Gastrocnemius medialis (tissue), 4 donors: ENCODE measurements around the gene STAC2.

ENCODE experiments used
- POLR2A ChIP-seq, 2 donors: fragments of 450-650 bp; IDR thresholded peaks; one replicate each; pipeline ENCODE4 v1.6.1; 2017; ENCODE audit warnings: antibody characterized with exemption in 2 of 2, mild to moderate bottlenecking in 2 of 2, moderate library complexity in 2 of 2
- TF ChIP-seq, protein P1 (sequence below), 5 experiments: fragments of 450-650 bp in 3 of 5; fragments of 200-600 bp in 2 of 5; sonication (generic) in 2 of 5; IDR thresholded peaks in 4 of 5; conservative IDR thresholded peaks in 1 of 5; 1 replicate in 4 of 5; 2 replicates in 1 of 5; pipeline ENCODE4 v1.5.1; 2016 to 2019; ENCODE audit warnings: antibody characterized with exemption in 5 of 5, mild to moderate bottlenecking in 3 of 5, moderate library complexity in 3 of 5

DNA sequence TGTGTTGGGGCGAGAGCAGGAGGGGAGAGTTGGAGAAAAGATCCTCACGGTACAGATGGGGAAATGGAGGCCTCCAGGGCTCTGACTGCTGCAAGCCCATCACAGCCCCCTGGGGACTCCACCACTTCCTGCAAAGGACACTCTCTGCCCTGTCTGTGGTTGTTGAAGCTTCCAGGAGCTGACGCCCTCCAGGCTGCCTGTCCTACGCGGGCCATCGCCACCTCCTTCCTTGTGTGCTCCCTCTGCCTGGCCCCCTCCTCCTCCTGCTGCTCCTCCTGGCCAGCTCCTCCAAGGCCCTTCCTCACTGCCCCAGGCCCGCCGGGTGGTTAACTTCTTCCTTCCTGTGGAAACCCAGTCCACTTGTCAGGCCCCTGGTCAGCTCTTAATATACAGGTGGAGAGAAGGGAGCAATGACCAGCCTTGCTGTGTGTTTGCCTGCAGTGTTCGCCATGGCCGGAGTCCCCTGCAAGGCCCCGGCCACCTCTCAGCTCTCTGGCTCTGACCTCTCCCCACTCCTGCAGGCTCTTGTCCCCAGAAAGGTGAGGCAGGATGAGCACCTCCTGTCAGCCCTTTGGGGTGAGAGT, 18.4 kb upstream of the STAC2 start:
- TF ChIP-seq, protein P1, sequence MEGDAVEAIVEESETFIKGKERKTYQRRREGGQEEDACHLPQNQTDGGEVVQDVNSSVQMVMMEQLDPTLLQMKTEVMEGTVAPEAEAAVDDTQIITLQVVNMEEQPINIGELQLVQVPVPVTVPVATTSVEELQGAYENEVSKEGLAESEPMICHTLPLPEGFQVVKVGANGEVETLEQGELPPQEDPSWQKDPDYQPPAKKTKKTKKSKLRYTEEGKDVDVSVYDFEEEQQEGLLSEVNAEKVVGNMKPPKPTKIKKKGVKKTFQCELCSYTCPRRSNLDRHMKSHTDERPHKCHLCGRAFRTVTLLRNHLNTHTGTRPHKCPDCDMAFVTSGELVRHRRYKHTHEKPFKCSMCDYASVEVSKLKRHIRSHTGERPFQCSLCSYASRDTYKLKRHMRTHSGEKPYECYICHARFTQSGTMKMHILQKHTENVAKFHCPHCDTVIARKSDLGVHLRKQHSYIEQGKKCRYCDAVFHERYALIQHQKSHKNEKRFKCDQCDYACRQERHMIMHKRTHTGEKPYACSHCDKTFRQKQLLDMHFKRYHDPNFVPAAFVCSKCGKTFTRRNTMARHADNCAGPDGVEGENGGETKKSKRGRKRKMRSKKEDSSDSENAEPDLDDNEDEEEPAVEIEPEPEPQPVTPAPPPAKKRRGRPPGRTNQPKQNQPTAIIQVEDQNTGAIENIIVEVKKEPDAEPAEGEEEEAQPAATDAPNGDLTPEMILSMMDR (IDR thresholded peaks at IDR 0.05 in 4 of 5, conservative IDR thresholded peaks at IDR 0.05 in 1 of 5): no peak
- no peak for TF ChIP-seq POLR2A (IDR thresholded peaks at IDR 0.05)
